Skeletal muscle tissue (tissue), 5 donors: Measurements from ENCODE around the gene GPBP1L1. TPM values are rescaled to one million over a fixed set of nuclear protein-coding genes. Genes with fewer than 3 reads are reported as not detected.

ENCODE experiments used
- H3K27ac ChIP-seq: one replicate; pipeline ENCODE4 v1.7.0; 2013; ENCODE audit warnings: mild to moderate bottlenecking, low read depth, low read length, inconsistent platforms
- H3K27me3 ChIP-seq, 3 donors: one replicate each; pipeline ENCODE4 v1.7.0; 2013; ENCODE audit warnings: low read length in 3 of 3; ENCODE audit not compliant: control insufficient read depth in 3 of 3, insufficient read depth in 3 of 3
- H3K36me3 ChIP-seq, 3 donors: one replicate each; pipeline ENCODE4 v1.7.0; 2013; ENCODE audit warnings: low read length in 3 of 3; ENCODE audit not compliant: control insufficient read depth in 3 of 3, insufficient read depth in 3 of 3
- H3K4me1 ChIP-seq, 3 donors: one replicate each; pipeline ENCODE4 v1.7.0; 2013; ENCODE audit warnings: low read length in 3 of 3, mild to moderate bottlenecking in 3 of 3; ENCODE audit not compliant: control insufficient read depth in 3 of 3, insufficient read depth in 3 of 3
- H3K4me3 ChIP-seq, 3 donors: one replicate each; pipeline ENCODE4 v1.7.0; 2013; ENCODE audit warnings: low read length in 3 of 3
- H3K9ac ChIP-seq, 3 donors: one replicate each; pipeline ENCODE4 v1.7.0; 2013; ENCODE audit warnings: low read length in 3 of 3, mild to moderate bottlenecking in 3 of 3, moderate library complexity in 2 of 3, low read depth in 1 of 3
- H3K9me3 ChIP-seq, 3 donors: one replicate each; pipeline ENCODE4 v1.7.0; 2013; ENCODE audit warnings: low read length in 3 of 3; ENCODE audit not compliant: control insufficient read depth in 3 of 3
- small RNA-seq: library from RNA; depleted of rRNA; stranded (forward); fragments of <200 nt; gene quantifications from one replicate; pipeline ENCODE3, GENCODE V24; 2014
- total RNA-seq: library from RNA; depleted of rRNA; stranded (reverse); fragments of >200 nt; gene quantifications from one replicate; pipeline ENCODE4 v1.2.3, GENCODE V29; 2014
- donor health status: Osteomylitis.

Gene GPBP1L1
- total RNA-seq, 1 donor from 2014 or later: 69.9 TPM

DNA sequence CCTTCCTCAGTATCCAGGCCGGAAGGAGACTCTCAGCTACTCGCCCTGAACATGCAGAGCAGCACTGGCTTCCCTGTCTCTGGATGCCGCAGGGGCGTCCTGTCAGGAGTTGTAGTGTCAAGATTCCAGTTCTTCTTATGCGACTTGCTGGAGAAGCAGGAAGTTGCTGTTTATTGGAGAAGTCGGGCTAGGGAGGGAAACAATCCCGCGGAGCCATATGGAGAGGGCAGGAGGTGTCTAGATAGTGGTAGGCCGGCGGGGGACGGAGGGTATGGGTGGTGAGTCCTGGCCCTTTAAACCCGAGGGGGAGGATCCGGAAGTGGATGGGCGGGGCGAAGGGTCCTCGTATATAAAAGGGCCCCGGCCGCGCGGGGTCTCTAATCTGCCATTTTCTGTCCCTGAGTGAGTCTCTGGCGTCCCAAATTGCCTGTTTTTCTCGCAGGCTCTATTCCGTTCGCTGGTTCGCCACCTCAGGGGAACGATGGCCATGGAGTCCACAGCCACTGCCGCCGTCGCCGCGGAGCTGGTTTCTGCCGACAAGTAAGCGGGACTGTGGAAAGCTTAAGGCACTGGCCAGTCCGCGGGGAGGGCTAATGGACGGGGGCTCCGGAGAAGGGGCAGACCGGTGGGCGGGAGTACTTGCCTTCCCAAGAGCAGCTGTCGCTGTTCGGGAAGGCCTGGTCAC lies 102.5 kb downstream of the GPBP1L1 start, which contains the start of gene NASP:
TSS of gene NASP (plus strand) at position 376 of the 685 bp plus-strand sequence. CDS start at position 482, 106 bp downstream.
- Histone ChIP-seq H3K36me3 (no peaks in the 10 kb centered on the region), H3K4me1 (peaks cover 16 to 27% (median 16%) of the 10 kb centered on the region in 3 donors), H3K27me3 (no peaks in the 10 kb centered on the region), H3K4me3 (peak within 1 kb of the TSS; percentile 85 to 100 (median 94)), H3K27ac (peak within 1 kb of the TSS; percentile 94), H3K9me3 (no peaks in the 10 kb centered on the region), H3K9ac (peak within 1 kb of the TSS; percentile 96 to 99 (median 99))

DNA sequence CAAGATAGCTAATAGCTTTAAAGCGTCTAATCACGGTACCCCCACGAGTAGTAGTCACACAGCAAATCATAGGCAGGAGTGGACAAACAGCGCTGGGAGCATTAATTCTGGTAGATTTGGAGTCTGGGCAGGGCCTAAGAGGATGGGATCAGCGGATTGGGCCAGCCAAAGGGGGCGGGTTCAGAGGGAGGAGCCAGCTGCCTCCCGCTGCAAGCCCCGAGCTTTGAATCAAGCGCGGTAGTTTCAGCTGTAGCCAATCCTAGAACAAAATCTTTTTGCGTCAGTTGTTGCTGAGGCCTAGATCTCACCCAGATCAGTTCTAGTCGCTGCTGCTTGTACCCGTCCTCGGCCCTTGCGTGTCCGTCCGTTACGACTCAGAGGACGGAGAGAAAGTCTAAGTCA lies 103.1 kb downstream of the GPBP1L1 start:
- H3K9ac ChIP-seq: peak overlapping the region; percentile 96 to 99 (median 99)
- peaks cover 16 to 27% (median 16%) of the 10 kb centered on the region in 3 donors for H3K4me1 ChIP-seq
- peak overlapping the region; percentile 85 to 100 (median 94) for H3K4me3 ChIP-seq
- H3K9me3 ChIP-seq: no peaks in the 10 kb centered on the region
- no peaks in the 10 kb centered on the region for H3K27me3 ChIP-seq
- H3K36me3 ChIP-seq: no peaks in the 10 kb centered on the region
- peak overlapping the region; percentile 94 for H3K27ac ChIP-seq

Small RNA genes lying within 50 kb of the gene (small RNA-seq; reads per million reads assigned to genes)
- gene AL355480.1 (not detected), gene AL355480.2 (not detected), gene AL355480.3 (not detected), gene AL355480.4 (not detected)

Other genes with a start within 250 kb of the GPBP1L1 start
- gene TESK2, start 195.4 kb downstream of the GPBP1L1 start, total RNA-seq: 2.6 TPM
- gene CCDC163, start 186.5 kb downstream of the GPBP1L1 start, total RNA-seq: not detected
- gene MMACHC, start 186.2 kb downstream of the GPBP1L1 start, total RNA-seq: 2.1 TPM
- gene PRDX1, start 164.6 kb downstream of the GPBP1L1 start, total RNA-seq: 213 TPM
- 93.9 TPM for gene AKR1A1, start 135.7 kb downstream of the GPBP1L1 start, total RNA-seq
- 36.5 TPM for gene NASP, start 102.5 kb downstream of the GPBP1L1 start, total RNA-seq
- gene CCDC17, start 62.5 kb downstream of the GPBP1L1 start, total RNA-seq: 0.52 TPM
- gene TMEM69, start 1.6 kb upstream of the GPBP1L1 start, total RNA-seq: 14.6 TPM
- 15.1 TPM for gene IPP, start 64.1 kb upstream of the GPBP1L1 start, total RNA-seq
- gene MAST2, start 117.1 kb upstream of the GPBP1L1 start, total RNA-seq: 42.8 TPM